WTC11 (cell line): ENCODE measurements around the gene RNF149. TPM values are rescaled to one million over a fixed set of nuclear protein-coding genes. Genes with fewer than 3 reads are reported as not detected.

Experiments
- ATF3 ChIP-seq: sonication (generic); formaldehyde crosslinking; conservative IDR thresholded peaks from 2 replicates; pipeline ENCODE4 v1.8.1; 2022; ENCODE audit warnings: mild to moderate bottlenecking, missing genetic modification reagents
- CREM ChIP-seq: sonication (generic); formaldehyde crosslinking; IDR thresholded peaks from 2 replicates; pipeline ENCODE4 v1.8.1; 2022; ENCODE audit warnings: mild to moderate bottlenecking, missing genetic modification reagents, moderate library complexity
- E2F4 ChIP-seq: sonication (generic); formaldehyde crosslinking; IDR thresholded peaks from 2 replicates; pipeline ENCODE4 v1.8.1; 2022; ENCODE audit warnings: low read depth, mild to moderate bottlenecking, moderate library complexity, missing genetic modification reagents, borderline replicate concordance
- ESRRA ChIP-seq: sonication (generic); formaldehyde crosslinking; IDR thresholded peaks from 2 replicates; pipeline ENCODE4 v1.8.1; 2022; ENCODE audit warnings: mild to moderate bottlenecking, missing genetic modification reagents, borderline replicate concordance
- FOXP1 ChIP-seq: sonication (generic); formaldehyde crosslinking; IDR thresholded peaks from 2 replicates; pipeline ENCODE4 v1.8.0; 2022; ENCODE audit warnings: missing genetic modification reagents, mild to moderate bottlenecking, moderate library complexity, borderline replicate concordance
- GRHL2 ChIP-seq: fragments of 250-450 bp; sonication (Bioruptor Pico); IDR thresholded peaks from 2 replicates; pipeline ENCODE4 v1.8.0; 2022; ENCODE audit warnings: mild to moderate bottlenecking, moderate library complexity; ENCODE audit not compliant: insufficient replicate concordance, severe bottlenecking
- MYBL2 ChIP-seq: sonication (generic); formaldehyde crosslinking; IDR thresholded peaks from 2 replicates; pipeline ENCODE4 v1.8.1; 2023; ENCODE audit warnings: mild to moderate bottlenecking, moderate library complexity, missing genetic modification reagents
- PRDM15 ChIP-seq: sonication (generic); formaldehyde crosslinking; IDR thresholded peaks from 2 replicates; pipeline ENCODE4 v1.8.0; 2022; ENCODE audit warnings: missing genetic modification reagents
- SP1 ChIP-seq: sonication (generic); formaldehyde crosslinking; conservative IDR thresholded peaks from 2 replicates; pipeline ENCODE4 v1.8.1; 2022; ENCODE audit warnings: missing genetic modification reagents
- TEAD1 ChIP-seq: sonication (generic); formaldehyde crosslinking; IDR thresholded peaks from 2 replicates; pipeline ENCODE4 v1.8.0; 2022; ENCODE audit warnings: mild to moderate bottlenecking, missing genetic modification reagents
- TEAD4 ChIP-seq: sonication (generic); formaldehyde crosslinking; IDR thresholded peaks from 2 replicates; pipeline ENCODE4 v1.8.0; 2022; ENCODE audit warnings: mild to moderate bottlenecking, missing genetic modification reagents
- ZMAT4 ChIP-seq: fragments of 250-450 bp; sonication (Bioruptor Pico); IDR thresholded peaks from 2 replicates; pipeline ENCODE4 v1.9.0; 2021; ENCODE audit warnings: mild to moderate bottlenecking
- ZNF423 ChIP-seq: fragments of 250-450 bp; sonication (Bioruptor Pico); IDR thresholded peaks from 2 replicates; pipeline ENCODE4 v2.1.2; 2022; ENCODE audit warnings: mild to moderate bottlenecking, moderate library complexity
- ZNF512 ChIP-seq: sonication (generic); formaldehyde crosslinking; IDR thresholded peaks from 2 replicates; pipeline ENCODE4 v1.8.1; 2022; ENCODE audit warnings: missing genetic modification reagents, borderline replicate concordance
- total RNA-seq: library from RNA; stranded (reverse); gene quantifications from 3 replicates; pipeline ENCODE4 v1.2.3, GENCODE V29; 2021
- TF ChIP-seq, protein P1 (sequence below): fragments of 250-450 bp; sonication (Bioruptor Pico); conservative IDR thresholded peaks from 2 replicates; pipeline ENCODE4 v1.9.0; 2021; ENCODE audit warnings: mild to moderate bottlenecking
- TF ChIP-seq, protein P2 (sequence below): fragments of 250-450 bp; sonication (Bioruptor Pico); IDR thresholded peaks from 2 replicates; pipeline ENCODE4 v2.1.2; 2022; ENCODE audit warnings: mild to moderate bottlenecking, moderate library complexity
- TF ChIP-seq, protein P3 (sequence below): sonication (generic); formaldehyde crosslinking; IDR thresholded peaks from 2 replicates; pipeline ENCODE4 v1.8.0; 2023; ENCODE audit warnings: missing genetic modification reagents
- TF ChIP-seq, protein P4 (sequence below): sonication (generic); formaldehyde crosslinking; IDR thresholded peaks from 2 replicates; pipeline ENCODE4 v1.8.1; 2023; ENCODE audit warnings: mild to moderate bottlenecking, missing genetic modification reagents
- TF ChIP-seq, protein P5 (sequence below): sonication (generic); formaldehyde crosslinking; IDR thresholded peaks from 2 replicates; pipeline ENCODE4 v1.8.1; 2023; ENCODE audit warnings: mild to moderate bottlenecking, missing genetic modification reagents, moderate library complexity
- TF ChIP-seq, protein P6 (sequence below): sonication (generic); formaldehyde crosslinking; conservative IDR thresholded peaks from 2 replicates; pipeline ENCODE4 v1.8.1; 2023; ENCODE audit warnings: mild to moderate bottlenecking, low read depth, missing genetic modification reagents, moderate library complexity

RNF149 gene
- total RNA-seq, 1 experiment from 2014 or later, result 25.6 TPM

- no peak for TF ChIP-seq ZNF423 (CRISPR knock-in tag)
- TF ChIP-seq, protein P1, sequence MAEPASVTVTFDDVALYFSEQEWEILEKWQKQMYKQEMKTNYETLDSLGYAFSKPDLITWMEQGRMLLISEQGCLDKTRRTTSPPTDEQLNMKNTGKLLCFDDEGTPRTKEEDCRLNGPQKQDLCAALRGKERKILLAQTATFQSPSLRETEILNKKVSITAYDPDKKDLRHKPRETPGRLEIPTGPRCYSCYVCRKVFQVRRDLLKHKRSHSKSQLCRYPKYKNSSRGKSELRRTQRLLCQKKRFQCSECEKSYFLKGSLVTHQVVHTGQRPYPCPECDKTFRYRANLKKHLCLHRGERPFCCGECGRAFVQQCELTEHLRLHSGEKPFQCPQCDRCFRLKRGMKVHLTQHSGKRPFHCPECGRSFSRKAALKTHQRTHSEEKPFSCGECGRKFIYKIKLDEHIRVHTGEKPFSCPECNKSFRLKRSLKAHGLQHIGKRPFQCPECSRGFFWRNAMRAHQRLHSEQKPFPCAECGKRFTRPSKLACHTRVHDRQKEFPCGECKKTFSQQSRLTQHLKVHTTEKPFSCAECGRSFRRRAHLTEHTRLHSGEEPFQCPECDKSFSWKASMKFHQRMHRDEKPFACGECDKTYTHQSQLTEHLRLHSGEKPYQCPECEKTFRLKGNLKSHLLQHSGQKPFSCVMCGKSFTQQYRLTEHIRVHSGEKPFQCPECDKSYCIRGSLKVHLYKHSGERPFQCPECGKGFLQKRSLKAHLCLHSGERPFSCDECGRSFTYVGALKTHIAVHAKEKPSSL (CRISPR knock-in tag), result no peak
- no peak for TF ChIP-seq PRDM15 (CRISPR knock-in tag)
- no peak for TF ChIP-seq ZMAT4 (CRISPR knock-in tag)
- TF ChIP-seq SP1 (CRISPR knock-in tag), result no peak; the same call in 1 of the 2 replicates
- peak; percentile 51; the same call in 1 of the 2 replicates for TF ChIP-seq MYBL2
- TF ChIP-seq FOXP1 (CRISPR knock-in tag), result peak; percentile 94
- TF ChIP-seq, protein P2, sequence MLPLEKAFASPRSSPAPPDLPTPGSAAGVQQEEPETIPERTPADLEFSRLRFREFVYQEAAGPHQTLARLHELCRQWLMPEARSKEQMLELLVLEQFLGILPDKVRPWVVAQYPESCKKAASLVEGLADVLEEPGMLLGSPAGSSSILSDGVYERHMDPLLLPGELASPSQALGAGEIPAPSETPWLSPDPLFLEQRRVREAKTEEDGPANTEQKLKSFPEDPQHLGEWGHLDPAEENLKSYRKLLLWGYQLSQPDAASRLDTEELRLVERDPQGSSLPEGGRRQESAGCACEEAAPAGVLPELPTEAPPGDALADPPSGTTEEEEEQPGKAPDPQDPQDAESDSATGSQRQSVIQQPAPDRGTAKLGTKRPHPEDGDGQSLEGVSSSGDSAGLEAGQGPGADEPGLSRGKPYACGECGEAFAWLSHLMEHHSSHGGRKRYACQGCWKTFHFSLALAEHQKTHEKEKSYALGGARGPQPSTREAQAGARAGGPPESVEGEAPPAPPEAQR, result no peak
- 0 out of 2 replicates have a peak, but pooled peaks have one; percentile 49 for TF ChIP-seq CREM (CRISPR knock-in tag)
- TF ChIP-seq, protein P3, sequence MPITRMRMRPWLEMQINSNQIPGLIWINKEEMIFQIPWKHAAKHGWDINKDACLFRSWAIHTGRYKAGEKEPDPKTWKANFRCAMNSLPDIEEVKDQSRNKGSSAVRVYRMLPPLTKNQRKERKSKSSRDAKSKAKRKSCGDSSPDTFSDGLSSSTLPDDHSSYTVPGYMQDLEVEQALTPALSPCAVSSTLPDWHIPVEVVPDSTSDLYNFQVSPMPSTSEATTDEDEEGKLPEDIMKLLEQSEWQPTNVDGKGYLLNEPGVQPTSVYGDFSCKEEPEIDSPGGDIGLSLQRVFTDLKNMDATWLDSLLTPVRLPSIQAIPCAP (CRISPR knock-in tag), result peak; percentile 96
- no peak for TF ChIP-seq E2F4 (CRISPR knock-in tag)
- no peak for TF ChIP-seq ESRRA (CRISPR knock-in tag)
- TF ChIP-seq ATF3, result no peak
- no peak for TF ChIP-seq TEAD1
- TF ChIP-seq ZNF512, result no peak
- TF ChIP-seq TEAD4 (CRISPR knock-in tag), result peak; percentile 82
- TF ChIP-seq, protein P4, sequence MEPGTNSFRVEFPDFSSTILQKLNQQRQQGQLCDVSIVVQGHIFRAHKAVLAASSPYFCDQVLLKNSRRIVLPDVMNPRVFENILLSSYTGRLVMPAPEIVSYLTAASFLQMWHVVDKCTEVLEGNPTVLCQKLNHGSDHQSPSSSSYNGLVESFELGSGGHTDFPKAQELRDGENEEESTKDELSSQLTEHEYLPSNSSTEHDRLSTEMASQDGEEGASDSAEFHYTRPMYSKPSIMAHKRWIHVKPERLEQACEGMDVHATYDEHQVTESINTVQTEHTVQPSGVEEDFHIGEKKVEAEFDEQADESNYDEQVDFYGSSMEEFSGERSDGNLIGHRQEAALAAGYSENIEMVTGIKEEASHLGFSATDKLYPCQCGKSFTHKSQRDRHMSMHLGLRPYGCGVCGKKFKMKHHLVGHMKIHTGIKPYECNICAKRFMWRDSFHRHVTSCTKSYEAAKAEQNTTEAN (CRISPR knock-in tag), result 0 out of 2 replicates have a peak, but pooled peaks have one; percentile 17
- TF ChIP-seq, protein P5, sequence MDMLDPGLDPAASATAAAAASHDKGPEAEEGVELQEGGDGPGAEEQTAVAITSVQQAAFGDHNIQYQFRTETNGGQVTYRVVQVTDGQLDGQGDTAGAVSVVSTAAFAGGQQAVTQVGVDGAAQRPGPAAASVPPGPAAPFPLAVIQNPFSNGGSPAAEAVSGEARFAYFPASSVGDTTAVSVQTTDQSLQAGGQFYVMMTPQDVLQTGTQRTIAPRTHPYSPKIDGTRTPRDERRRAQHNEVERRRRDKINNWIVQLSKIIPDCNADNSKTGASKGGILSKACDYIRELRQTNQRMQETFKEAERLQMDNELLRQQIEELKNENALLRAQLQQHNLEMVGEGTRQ, result 0 out of 2 replicates have a peak, but pooled peaks have one; percentile 5
- no peak for TF ChIP-seq GRHL2 (CRISPR knock-in tag)
- TF ChIP-seq, protein P6, sequence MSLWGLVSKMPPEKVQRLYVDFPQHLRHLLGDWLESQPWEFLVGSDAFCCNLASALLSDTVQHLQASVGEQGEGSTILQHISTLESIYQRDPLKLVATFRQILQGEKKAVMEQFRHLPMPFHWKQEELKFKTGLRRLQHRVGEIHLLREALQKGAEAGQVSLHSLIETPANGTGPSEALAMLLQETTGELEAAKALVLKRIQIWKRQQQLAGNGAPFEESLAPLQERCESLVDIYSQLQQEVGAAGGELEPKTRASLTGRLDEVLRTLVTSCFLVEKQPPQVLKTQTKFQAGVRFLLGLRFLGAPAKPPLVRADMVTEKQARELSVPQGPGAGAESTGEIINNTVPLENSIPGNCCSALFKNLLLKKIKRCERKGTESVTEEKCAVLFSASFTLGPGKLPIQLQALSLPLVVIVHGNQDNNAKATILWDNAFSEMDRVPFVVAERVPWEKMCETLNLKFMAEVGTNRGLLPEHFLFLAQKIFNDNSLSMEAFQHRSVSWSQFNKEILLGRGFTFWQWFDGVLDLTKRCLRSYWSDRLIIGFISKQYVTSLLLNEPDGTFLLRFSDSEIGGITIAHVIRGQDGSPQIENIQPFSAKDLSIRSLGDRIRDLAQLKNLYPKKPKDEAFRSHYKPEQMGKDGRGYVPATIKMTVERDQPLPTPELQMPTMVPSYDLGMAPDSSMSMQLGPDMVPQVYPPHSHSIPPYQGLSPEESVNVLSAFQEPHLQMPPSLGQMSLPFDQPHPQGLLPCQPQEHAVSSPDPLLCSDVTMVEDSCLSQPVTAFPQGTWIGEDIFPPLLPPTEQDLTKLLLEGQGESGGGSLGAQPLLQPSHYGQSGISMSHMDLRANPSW (CRISPR knock-in tag), result no peak
Measured at GRCh38 chr2:101307950-101308431, 510 bp downstream of the RNF149 start (continued).
